BE2C (cell line): ENCODE data around the gene GPC5.

Experiments
- DNase-seq: peaks from one replicate; pipeline ENCODE4 v3.0.0-alpha.2; 2020
- H3K27me3 ChIP-seq: fragments of 250-450 bp; sonication (Bioruptor Pico); 2 replicates; pipeline ENCODE4 v1.5.1; 2020; ENCODE audit warnings: mild to moderate bottlenecking
- H3K36me3 ChIP-seq: fragments of 250-450 bp; sonication (Bioruptor Pico); 2 replicates; pipeline ENCODE4 v1.5.1; 2020; ENCODE audit warnings: mild to moderate bottlenecking
- H3K4me1 ChIP-seq: fragments of 250-450 bp; sonication (Bioruptor Pico); 2 replicates; pipeline ENCODE4 v1.5.1; 2020
- H3K4me3 ChIP-seq: 2 replicates; pipeline ENCODE4 v1.5.1; 2011; ENCODE audit warnings: low read depth, low read length
- H3K9me3 ChIP-seq: fragments of 250-450 bp; sonication (Bioruptor Pico); 2 replicates; pipeline ENCODE4 v1.5.1; 2020
- CTCF ChIP-seq: IDR thresholded peaks from 2 replicates; pipeline ENCODE4 v1.5.1; 2012; ENCODE audit warnings: mild to moderate bottlenecking, low read depth, low read length

Gene GPC5

GRCh38 chr13:91592056-91593014, 193.9 kb downstream of the GPC5 start:
- TF ChIP-seq CTCF: no peak
- Histone ChIP-seq H3K4me3 (no peak overlapping the region), H3K36me3 (no peaks in the 10 kb centered on the region), H3K9me3 (no peaks in the 10 kb centered on the region), H3K27me3 (no peaks in the 10 kb centered on the region), H3K4me1 (no peaks in the 10 kb centered on the region)
- DNase-seq: no peak

- H3K4me1 ChIP-seq: no peaks in the 10 kb centered on the region
- no peak overlapping the region for H3K4me3 ChIP-seq
- no peaks in the 10 kb centered on the region for H3K36me3 ChIP-seq
- TF ChIP-seq CTCF: no peak
- no peaks in the 10 kb centered on the region for H3K9me3 ChIP-seq
- no peak for DNase-seq
- H3K27me3 ChIP-seq: no peaks in the 10 kb centered on the region
Observed at GRCh38 chr13:91593456-91593855, 195.0 kb downstream of the GPC5 start.

DNA sequence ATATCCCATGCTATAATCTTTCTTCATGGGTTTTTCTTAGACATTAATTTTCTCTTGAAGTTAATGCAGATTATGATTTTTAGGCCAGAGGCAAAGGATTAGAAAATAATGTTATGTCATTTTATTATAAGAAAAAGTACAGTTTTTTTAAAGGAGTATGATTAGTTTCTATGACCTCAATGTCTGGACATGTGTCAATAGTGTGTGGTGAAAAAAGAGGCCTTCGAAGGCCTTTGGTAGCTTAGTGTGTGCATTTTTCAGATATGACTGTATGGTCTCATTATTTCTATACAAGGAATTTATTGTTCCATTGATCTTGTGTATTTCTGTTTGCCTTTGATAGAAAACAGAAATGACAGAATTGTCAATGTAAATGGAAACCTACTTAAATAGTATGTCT, 195.6 kb downstream of the GPC5 start:
- Histone ChIP-seq H3K4me1 (no peaks in the 10 kb centered on the region), H3K9me3 (no peaks in the 10 kb centered on the region), H3K27me3 (no peaks in the 10 kb centered on the region), H3K4me3 (no peak overlapping the region), H3K36me3 (no peaks in the 10 kb centered on the region)
- no peak for DNase-seq
- no peak for TF ChIP-seq CTCF

DNA sequence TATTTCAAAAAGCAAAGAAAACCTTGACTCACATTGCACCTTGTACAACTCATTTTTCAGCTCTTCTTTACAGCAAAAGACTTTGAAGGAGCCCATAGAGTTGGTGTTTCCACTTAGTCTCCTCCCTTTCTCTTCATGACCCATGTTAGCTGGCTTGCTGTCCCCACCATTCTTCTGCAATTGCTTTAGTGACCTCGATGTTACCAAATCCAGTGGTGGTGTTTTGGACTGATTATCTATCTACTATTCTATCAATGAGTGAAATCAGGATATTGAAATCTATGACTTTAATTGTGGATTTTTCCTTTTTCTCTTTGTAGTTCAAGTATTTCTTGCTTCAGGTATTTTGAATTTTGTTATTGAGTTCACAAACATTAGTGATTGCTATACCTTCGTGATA, 197.3 kb downstream of the GPC5 start:
- no peaks in the 10 kb centered on the region for H3K9me3 ChIP-seq
- no peak for DNase-seq
- H3K4me1 ChIP-seq: no peaks in the 10 kb centered on the region
- no peaks in the 10 kb centered on the region for H3K27me3 ChIP-seq
- H3K36me3 ChIP-seq: no peaks in the 10 kb centered on the region
- no peak overlapping the region for H3K4me3 ChIP-seq
- no peak for TF ChIP-seq CTCF

DNA sequence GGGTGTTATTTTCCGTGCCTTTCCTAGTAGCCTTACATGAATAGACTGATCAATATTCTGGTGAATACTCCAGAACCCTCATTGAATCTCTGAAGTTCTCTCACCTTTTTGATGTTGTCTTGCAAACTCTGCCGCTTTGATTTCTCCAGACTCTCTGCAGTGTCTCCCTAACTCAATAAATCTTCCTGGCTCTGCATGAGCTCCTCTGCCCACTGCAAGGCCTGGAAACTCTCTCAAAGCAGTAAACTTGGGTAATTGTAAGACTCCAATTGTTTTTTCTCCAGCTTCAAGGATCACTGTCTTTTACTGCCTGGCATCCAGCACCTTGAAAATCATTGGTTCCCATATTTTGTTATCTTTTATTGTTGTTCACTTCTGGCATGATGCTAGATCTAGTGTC, 198.4 kb downstream of the GPC5 start:
- no peak for DNase-seq
- TF ChIP-seq CTCF: no peak
- no peaks in the 10 kb centered on the region for H3K4me1 ChIP-seq
- no peak overlapping the region for H3K4me3 ChIP-seq
- H3K9me3 ChIP-seq: no peaks in the 10 kb centered on the region
- H3K36me3 ChIP-seq: no peaks in the 10 kb centered on the region
- no peaks in the 10 kb centered on the region for H3K27me3 ChIP-seq

GRCh38 chr13:91598655-91599054, 200.2 kb downstream of the GPC5 start:
- Histone ChIP-seq H3K27me3 (no peaks in the 10 kb centered on the region), H3K4me3 (no peak overlapping the region), H3K4me1 (no peaks in the 10 kb centered on the region), H3K9me3 (no peaks in the 10 kb centered on the region), H3K36me3 (no peaks in the 10 kb centered on the region)
- no peak for DNase-seq
- TF ChIP-seq CTCF: no peak
